Kidney (tissue), 14 donors: ENCODE measurements around the gene RSPH1. TPM values are rescaled to one million over a fixed set of nuclear protein-coding genes. Genes with fewer than 3 reads are reported as not detected.

ENCODE experiments used
- DNase-seq, 5 donors: peaks; one replicate each; pipeline ENCODE4 v3.0.0-alpha.2; 2013 to 2020
- FAIRE-seq: peaks from 2 replicates; lab custom pipeline; 2012; peaks lifted over from hg19 to GRCh38; lab: Jason Lieb, UNC
- H3K27ac ChIP-seq, 2 donors: one replicate each; pipeline ENCODE4 v1.7.0; 2013; ENCODE audit warnings: low read depth in 2 of 2, low read length in 2 of 2, inconsistent platforms in 1 of 2
- H3K27me3 ChIP-seq: one replicate; pipeline ENCODE4 v1.7.1; 2013; ENCODE audit warnings: low read length, inconsistent platforms; ENCODE audit not compliant: control insufficient read depth, insufficient read depth
- H3K36me3 ChIP-seq, 3 donors: one replicate each; pipeline versions ENCODE4 v1.7.0 to v1.7.1; 2013; ENCODE audit warnings: low read length in 3 of 3, control low read depth in 1 of 3, inconsistent platforms in 1 of 3; ENCODE audit not compliant: insufficient read depth in 3 of 3, control insufficient read depth in 2 of 3
- H3K4me1 ChIP-seq, 3 donors: one replicate each; pipeline versions ENCODE4 v1.7.0 to v1.7.1; 2013; ENCODE audit warnings: low read length in 3 of 3, inconsistent platforms in 1 of 3, low read depth in 1 of 3; ENCODE audit not compliant: control insufficient read depth in 2 of 3, insufficient read depth in 2 of 3
- H3K4me3 ChIP-seq, 3 donors: one replicate each; pipeline versions ENCODE4 v1.7.0 to v1.8.1; 2013; ENCODE audit warnings: low read length in 3 of 3, control low read depth in 1 of 3, inconsistent platforms in 1 of 3
- H3K9ac ChIP-seq, 3 donors: one replicate each; pipeline versions ENCODE4 v1.7.0 to v1.7.1; 2013; ENCODE audit warnings: low read length in 3 of 3, control low read depth in 1 of 3, inconsistent platforms in 1 of 3
- H3K9me3 ChIP-seq, 3 donors: one replicate each; pipeline versions ENCODE4 v1.7.0 to v1.7.1; 2013; ENCODE audit warnings: low read length in 3 of 3, control low read depth in 1 of 3, inconsistent platforms in 1 of 3; ENCODE audit not compliant: control insufficient read depth in 2 of 3, insufficient read depth in 1 of 3
- intact Hi-C: fragments of 100-400 bp; cut with DNase I; formaldehyde crosslinking; loops from one replicate; pipeline ENCODE4 v1.11.1; 2022
- polyA plus RNA-seq: library from polyadenylated mRNA; stranded (reverse); fragments of 350-450 nt; fragmentation: Illumina TruSeq; extraction: RNeasy Lipid Tissue Mini Kit (QIAGEN cat#74804); gene quantifications from one replicate; pipeline ENCODE4 v1.2.3, GENCODE V29; 2014; ENCODE audit warnings: low read depth, low replicate concordance; ENCODE audit not compliant: insufficient read depth
- total RNA-seq: library from RNA; stranded (reverse); fragmentation: NEBNext Ultra II Directional; extraction: Animal tissue kit (Norgen Biotek cat#: 25700); gene quantifications from one replicate; pipeline ENCODE4 v1.2.1, GENCODE V29; 2021
- TF ChIP-seq, protein P1 (sequence below): IDR thresholded peaks from 3 replicates; pipeline ENCODE4 v1.5.1; 2012; ENCODE audit warnings: mild to moderate bottlenecking, moderate library complexity, borderline replicate concordance; ENCODE audit not compliant: insufficient read depth; ENCODE audit errors: extremely low read depth
- donor health status: control.
- donor health status: control.
- donor health status: control.
- donor health status: control.
- donor health status: control.
- donor health status: DM: yes; HTN: yes; CAD: no.
- donor health status: Normal renal cell carcinoma (clear cell type).

RSPH1 gene
- total and polyA plus RNA-seq, 2 donors from 2014 or later, result 12.0 to 13.0 TPM

DNA sequence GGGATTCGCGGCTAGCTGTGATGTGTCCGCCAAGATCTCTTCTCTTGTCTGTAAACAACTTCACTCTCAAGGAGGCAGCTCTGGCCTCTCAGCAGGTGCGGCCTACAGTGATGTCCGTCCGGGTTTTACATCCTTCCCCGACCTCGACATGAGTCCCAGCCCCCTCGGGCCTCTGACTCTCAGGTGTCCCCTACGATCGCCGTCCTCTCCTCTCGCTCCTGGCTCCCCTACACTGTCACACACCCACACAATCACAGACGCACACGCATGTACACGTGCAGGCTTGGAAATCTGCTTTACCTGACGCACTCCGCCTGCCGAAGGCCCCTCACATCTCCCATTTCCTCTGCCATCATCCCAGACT lies 797 bp upstream of the RSPH1 start:
- intact Hi-C loops, result no loop called here
- Histone ChIP-seq H3K27me3 (no peaks in the 10 kb centered on the region), H3K27ac (peak overlapping the region; percentile 55 to 86), H3K4me1 (peaks cover 0 to 8% (median 0%) of the 10 kb centered on the region in 3 donors), H3K36me3 (no peaks in the 10 kb centered on the region), H3K4me3 (peak overlapping the region; percentile 60 to 74 (median 63)), H3K9me3 (no peaks in the 10 kb centered on the region), H3K9ac (peak overlapping the region; percentile 17 to 94 (median 44))
- TF ChIP-seq, protein P1, sequence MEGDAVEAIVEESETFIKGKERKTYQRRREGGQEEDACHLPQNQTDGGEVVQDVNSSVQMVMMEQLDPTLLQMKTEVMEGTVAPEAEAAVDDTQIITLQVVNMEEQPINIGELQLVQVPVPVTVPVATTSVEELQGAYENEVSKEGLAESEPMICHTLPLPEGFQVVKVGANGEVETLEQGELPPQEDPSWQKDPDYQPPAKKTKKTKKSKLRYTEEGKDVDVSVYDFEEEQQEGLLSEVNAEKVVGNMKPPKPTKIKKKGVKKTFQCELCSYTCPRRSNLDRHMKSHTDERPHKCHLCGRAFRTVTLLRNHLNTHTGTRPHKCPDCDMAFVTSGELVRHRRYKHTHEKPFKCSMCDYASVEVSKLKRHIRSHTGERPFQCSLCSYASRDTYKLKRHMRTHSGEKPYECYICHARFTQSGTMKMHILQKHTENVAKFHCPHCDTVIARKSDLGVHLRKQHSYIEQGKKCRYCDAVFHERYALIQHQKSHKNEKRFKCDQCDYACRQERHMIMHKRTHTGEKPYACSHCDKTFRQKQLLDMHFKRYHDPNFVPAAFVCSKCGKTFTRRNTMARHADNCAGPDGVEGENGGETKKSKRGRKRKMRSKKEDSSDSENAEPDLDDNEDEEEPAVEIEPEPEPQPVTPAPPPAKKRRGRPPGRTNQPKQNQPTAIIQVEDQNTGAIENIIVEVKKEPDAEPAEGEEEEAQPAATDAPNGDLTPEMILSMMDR, result no peak
- FAIRE-seq, result no peak
- peak in 3 of 5 donors; percentile 55 to 71 (median 68) for DNase-seq

DNA sequence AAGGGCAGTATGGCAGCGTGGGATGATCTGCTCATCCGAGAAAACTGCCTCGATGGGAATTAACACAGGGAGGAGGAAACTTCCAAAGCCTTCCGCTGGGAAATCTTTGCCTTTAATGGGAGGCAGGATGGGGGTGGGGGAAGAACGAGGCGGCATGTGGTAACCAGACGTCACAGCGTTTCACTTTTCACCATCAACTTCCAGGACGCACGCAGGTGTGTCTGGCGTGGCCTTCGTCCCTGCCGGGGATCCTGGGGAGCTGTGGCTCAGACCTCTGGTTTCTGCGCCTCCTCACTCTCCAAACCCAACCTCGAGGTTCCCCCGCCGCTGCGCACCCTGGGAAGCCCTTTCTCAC lies 282 bp downstream of the RSPH1 start:
- no peak for FAIRE-seq
- intact Hi-C loops, result no loop called here
- Histone ChIP-seq H3K36me3 (no peaks in the 10 kb centered on the region), H3K27ac (peak overlapping the region; percentile 17 to 42), H3K9me3 (no peaks in the 10 kb centered on the region), H3K4me1 (peaks cover 0 to 8% (median 0%) of the 10 kb centered on the region in 3 donors), H3K27me3 (no peaks in the 10 kb centered on the region), H3K9ac (peak overlapping the region in 2 of 3 donors; percentile 53 to 70), H3K4me3 (peak overlapping the region; percentile 78 to 83 (median 82))
- peak in 1 of 5 donors; percentile 62 for DNase-seq
- TF ChIP-seq, protein P1, result no peak

DNA sequence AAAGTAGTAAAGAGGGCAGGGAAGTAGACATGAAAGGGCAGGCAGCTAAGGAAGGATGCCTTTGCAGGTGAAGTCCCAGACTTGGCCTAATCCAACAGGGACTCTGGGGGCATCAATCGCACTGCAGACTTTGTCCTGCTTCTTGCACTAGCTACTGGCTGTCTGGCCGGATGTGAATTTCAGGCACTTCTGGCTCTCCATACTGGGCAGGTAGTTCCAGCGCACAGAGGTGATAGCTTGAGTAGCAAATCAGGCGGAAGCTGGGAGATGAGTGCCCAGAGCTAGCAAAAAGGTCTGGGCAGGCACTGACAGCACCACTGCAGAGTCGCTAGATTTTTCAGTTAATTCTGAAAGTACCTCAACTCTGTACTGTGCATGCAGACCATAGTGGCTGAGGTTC lies 997 bp downstream of the RSPH1 start:
- Histone ChIP-seq H3K4me3 (no peak overlapping the region), H3K27me3 (no peaks in the 10 kb centered on the region), H3K27ac (no peak overlapping the region), H3K4me1 (peaks cover 0 to 8% (median 0%) of the 10 kb centered on the region in 3 donors), H3K9me3 (no peaks in the 10 kb centered on the region), H3K36me3 (no peaks in the 10 kb centered on the region), H3K9ac (no peak overlapping the region)
- FAIRE-seq (no peak), DNase-seq (peak in 2 of 5 donors; percentile 33 to 45)
- TF ChIP-seq, protein P1, result no peak
- intact Hi-C loops, result no loop called here
